Activated CD4-positive, alpha-beta T cell treated with anti-CD3 and anti-CD28 coated beads for 36 hours (primary cell): Measurements from ENCODE around the gene KMT2A. TPM values are rescaled to one million over a fixed set of nuclear protein-coding genes. Genes with fewer than 3 reads are reported as not detected.
"Not testable (repeated sequence)": the region's sequence is repeated elsewhere in the genome, so short reads cannot be mapped to it uniquely, and the experiment has no call there.

ENCODE experiments used
- ATAC-seq: fragments of 200-7000 bp; cut with Tn5 transposase; one replicate; pipeline ENCODE4 v1.10.0; 2021; ENCODE audit warnings: mild to moderate bottlenecking, moderate library complexity
- CTCF ChIA-PET: fragments of 350-600 bp; sonication (Branson Sonifier 250); formaldehyde crosslinking; loops from one replicate; lab custom pipeline; 2021; ENCODE audit warnings: antibody characterized with exemption; lab: Charles Lee
- POLR2A ChIA-PET: fragments of 350-600 bp; sonication (Branson Sonifier 250); formaldehyde crosslinking; loops from one replicate; lab custom pipeline; 2021; ENCODE audit warnings: antibody characterized with exemption, inconsistent platforms; lab: Charles Lee
- DNase-seq: peaks from one replicate; pipeline ENCODE4 v3.0.0-alpha.2; 2020
- H3K27ac Mint-ChIP-seq: one replicate; pipeline ENCODE4 v1.8.0; 2021; ENCODE audit warnings: mixed read lengths
- H3K27me3 Mint-ChIP-seq: one replicate; pipeline ENCODE4 v1.8.0; 2021; ENCODE audit warnings: mixed read lengths
- H3K36me3 Mint-ChIP-seq: one replicate; pipeline ENCODE4 v1.8.0; 2021; ENCODE audit warnings: low read depth, mixed read lengths
- H3K4me1 Mint-ChIP-seq: one replicate; pipeline ENCODE4 v1.8.0; 2021; ENCODE audit warnings: mixed read lengths
- H3K4me3 Mint-ChIP-seq: one replicate; pipeline ENCODE4 v1.8.0; 2021; ENCODE audit warnings: mild to moderate bottlenecking, moderate library complexity, mixed read lengths
- H3K9me3 Mint-ChIP-seq: one replicate; pipeline ENCODE4 v1.8.0; 2021; ENCODE audit warnings: low read depth, mixed read lengths
- intact Hi-C, 2 experiments: fragments of 100-400 bp; cut with DNase I in 1 of 2; cut with micrococcal nuclease in 1 of 2; formaldehyde crosslinking; loops; one replicate each; pipeline versions ENCODE4 v1.14.2 to v1.15.1; 2022 to 2024; cut with DNase I, micrococcal nuclease
- total RNA-seq, 2 experiments: library from RNA; stranded (reverse); gene quantifications; one replicate each; pipeline ENCODE4 v1.2.3, GENCODE V29; 2021

Gene KMT2A
- total RNA-seq = 10 to 100 TPM; 64.1 to 67.1 TPM

DNA sequence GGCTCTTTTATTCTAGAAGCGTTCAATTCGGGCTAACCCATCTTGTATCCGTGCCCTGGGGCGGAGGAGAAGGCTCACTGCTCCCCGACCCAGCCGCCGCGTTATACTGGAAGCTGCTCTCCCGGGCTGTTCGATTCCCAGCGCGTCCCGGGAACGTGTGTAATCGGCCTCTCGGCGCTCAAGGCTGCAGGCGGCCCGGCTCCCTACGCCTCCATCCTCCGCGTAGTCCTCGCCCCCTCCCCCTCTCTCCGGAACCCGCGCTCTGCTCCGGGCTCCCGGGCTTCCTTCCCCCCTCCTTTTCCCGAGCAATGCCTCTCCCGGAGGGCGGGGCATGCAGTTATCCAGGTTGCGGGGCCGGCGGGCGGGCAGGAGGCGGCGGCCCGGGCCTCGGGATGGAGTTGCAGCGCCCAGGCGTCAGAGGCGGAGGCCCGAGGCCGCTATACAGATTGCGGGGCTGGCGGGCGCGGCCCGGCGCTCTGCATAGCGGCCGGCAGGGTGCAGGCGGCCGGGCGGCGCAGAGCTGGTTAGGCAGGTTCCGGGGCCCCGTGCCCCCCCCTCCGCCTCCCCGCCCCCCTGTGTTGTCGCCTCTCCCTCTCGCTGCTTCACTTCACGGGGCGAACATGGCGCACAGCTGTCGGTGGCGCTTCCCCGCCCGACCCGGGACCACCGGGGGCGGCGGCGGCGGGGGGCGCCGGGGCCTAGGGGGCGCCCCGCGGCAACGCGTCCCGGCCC is at the start of gene KMT2A:
Gene KMT2A (plus strand): TSS at position 600 of the 732 bp plus-strand sequence. CDS start 21 bp downstream, at position 621.
- ChIA-PET POLR2A (interaction anchor here (0.5 to 2.6 kb wide), 13 partner anchors 8 to 1442 kb away, joined by 3 to 8 read pairs (median 4); partner anchors contain the start of genes ATP5MG, JAML and UBE4A), CTCF (interaction anchor here (0.6 to 1.7 kb wide), 8 partner anchors 8 to 174 kb away, joined by 3 to 13 read pairs (median 3); no protein-coding TSS in a partner anchor)
- Mint-ChIP-seq H3K4me3 (peak within 1 kb of the TSS; percentile 94), H3K27me3 (no peaks in the 10 kb centered on the region), H3K4me1 (peaks cover 37% of the 10 kb centered on the region), H3K9me3 (no peaks in the 10 kb centered on the region), H3K36me3 (peaks cover 19% of the 10 kb centered on the region), H3K27ac (peak within 1 kb of the TSS; percentile 94)
- DNase-seq = peak; percentile 96
- peak; percentile 41 for ATAC-seq
- intact Hi-C loops = loop anchor here (1.0 to 5.0 kb wide), 14 partner anchors 13 to 1204 kb away; partner anchors contain the start of genes ATP5MG (in 2 of the 2), BCL9L (in 2 of the 2), ARCN1 (in 1 of the 2) and CENATAC (in 1 of the 2)

- ATAC-seq = peak; percentile 10
- DNase-seq = no peak
- no peak overlapping the region for H3K4me3 Mint-ChIP-seq
- H3K9me3 Mint-ChIP-seq = no peaks in the 10 kb centered on the region
- peak overlapping the region; percentile 93 for H3K27ac Mint-ChIP-seq
- peaks cover 38% of the 10 kb centered on the region for H3K36me3 Mint-ChIP-seq
- ChIA-PET CTCF (interaction anchor here (0.7 to 1.6 kb wide), 3 partner anchors 93 to 175 kb away, joined by 3 to 5 read pairs (median 4); no protein-coding TSS in a partner anchor), POLR2A (interaction anchor here (0.6 to 0.7 kb wide), 2 partner anchors 42 to 153 kb away, joined by 3 to 6 read pairs; no protein-coding TSS in a partner anchor)
- H3K4me1 Mint-ChIP-seq = peaks cover 38% of the 10 kb centered on the region
- intact Hi-C loops = loop anchor here in 1 of 2 experiments (5.0 kb wide), 1 partner anchor 194 kb away; no protein-coding TSS in a partner anchor
- H3K27me3 Mint-ChIP-seq = no peaks in the 10 kb centered on the region
Observed at GRCh38 chr11:118396097-118396501, 40.2 kb upstream of the KMT2A start.

DNA sequence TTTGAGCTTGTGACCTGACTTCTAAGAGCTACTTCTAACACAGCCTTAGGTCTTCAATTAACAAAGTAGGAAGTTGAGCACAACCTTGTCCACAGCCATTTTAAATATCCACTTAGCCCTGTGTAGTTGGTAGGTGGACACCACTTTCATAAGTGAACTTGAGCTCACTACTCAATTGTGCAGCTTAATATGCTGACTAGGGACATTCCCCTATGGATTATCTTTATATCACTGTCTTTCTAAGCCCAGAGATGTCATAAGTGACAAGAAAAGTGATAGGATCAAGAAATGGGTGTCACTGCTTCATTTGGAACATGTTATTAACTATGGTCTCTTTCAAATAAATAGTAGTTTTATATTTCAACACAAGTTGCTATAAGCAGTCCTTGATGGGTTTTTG is 38.8 kb upstream of the KMT2A start:
- Mint-ChIP-seq H3K4me3 (no peak overlapping the region), H3K36me3 (peaks cover 40% of the 10 kb centered on the region), H3K27ac (peak overlapping the region; percentile 100), H3K27me3 (no peaks in the 10 kb centered on the region), H3K9me3 (no peaks in the 10 kb centered on the region), H3K4me1 (peaks cover 43% of the 10 kb centered on the region)
- ChIA-PET POLR2A (interaction anchor here (0.8 to 1.7 kb wide), 2 partner anchors 38 to 59 kb away, joined by 3 to 8 read pairs; partner anchors contain the start of gene KMT2A), CTCF (interaction anchor here (0.6 to 2.7 kb wide), 14 partner anchors 12 to 197 kb away, joined by 3 to 14 read pairs (median 4); partner anchors contain the start of gene UBE4A)
- no peak for ATAC-seq
- intact Hi-C loops = loop anchor here in 1 of 2 experiments (5.0 kb wide), 1 partner anchor 195 kb away; no protein-coding TSS in a partner anchor
- DNase-seq = no peak

- H3K4me1 Mint-ChIP-seq = peaks cover 51% of the 10 kb centered on the region
- peaks cover 33% of the 10 kb centered on the region for H3K36me3 Mint-ChIP-seq
Observed at GRCh38 chr11:118398791-118399559, 37.3 kb upstream of the KMT2A start.

DNA sequence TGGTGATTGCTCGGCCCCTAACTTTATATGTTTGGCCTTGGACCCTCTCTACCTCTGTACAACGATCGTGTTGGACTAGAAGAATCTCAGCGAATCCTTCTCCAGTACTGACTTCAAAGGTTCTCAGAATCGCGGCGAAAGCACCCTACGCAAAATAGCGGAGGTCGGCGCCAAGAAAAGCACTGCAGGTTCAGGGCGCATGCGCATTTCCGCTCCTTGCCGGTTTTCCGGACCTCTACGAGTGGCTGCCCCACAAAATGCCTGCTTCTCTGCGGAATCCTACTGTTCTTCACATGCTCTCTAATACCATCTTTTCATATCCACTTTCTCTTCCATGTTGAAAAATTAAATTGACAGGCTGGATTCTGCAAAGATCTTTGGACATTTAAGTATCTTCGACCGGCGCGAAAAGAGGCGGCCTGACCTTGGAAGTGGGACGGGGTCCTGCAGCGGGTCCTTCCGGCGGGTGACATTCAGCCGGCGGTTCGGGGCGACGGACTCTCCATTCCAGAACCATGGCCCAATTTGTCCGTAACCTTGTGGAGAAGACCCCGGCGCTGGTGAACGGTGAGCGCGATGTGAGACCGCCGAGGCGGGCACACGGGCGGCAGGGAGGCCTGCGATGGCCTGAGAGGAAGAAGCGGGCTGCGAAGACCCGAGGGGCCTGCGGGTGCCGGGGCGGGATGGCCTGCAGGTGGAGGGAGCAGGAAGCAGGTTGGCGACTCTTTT is 35.0 kb upstream of the KMT2A start, which contains the start of gene ATP5MG:
Gene ATP5MG (plus strand): TSS at position 456 of the 729 bp plus-strand sequence. CDS start 60 bp downstream, at position 516.
- Mint-ChIP-seq H3K27me3 (no peaks in the 10 kb centered on the region), H3K4me1 (peaks cover 64% of the 10 kb centered on the region), H3K27ac (peak within 1 kb of the TSS; percentile 100), H3K36me3 (peaks cover 37% of the 10 kb centered on the region), H3K4me3 (peak within 1 kb of the TSS; percentile 93), H3K9me3 (no peaks in the 10 kb centered on the region)
- ChIA-PET CTCF (interaction anchor here (0.6 to 1.5 kb wide), 13 partner anchors 29 to 252 kb away, joined by 3 to 6 read pairs (median 3); partner anchors contain the start of gene UBE4A), POLR2A (interaction anchor here (1.0 to 1.4 kb wide), 3 partner anchors 15 to 38 kb away, joined by 4 to 7 read pairs (median 6); partner anchors contain the start of gene KMT2A)
- ATAC-seq = peak; percentile 63
- intact Hi-C loops = loop anchor here (1.0 to 5.0 kb wide), 12 partner anchors 33 to 597 kb away; partner anchors contain the start of genes CD3D (in 2 of the 2), ARCN1 (in 1 of the 2), BCL9L (in 1 of the 2) and CENATAC (in 1 of the 2)
- DNase-seq = peak; percentile 96

More at GRCh38 chr11:118398791-118399559, 37.3 kb upstream of the KMT2A start:
- H3K9me3 Mint-ChIP-seq = no peaks in the 10 kb centered on the region
- H3K27ac Mint-ChIP-seq = peak overlapping the region; percentile 100
- ATAC-seq (peak; percentile 82), DNase-seq (peak; percentile 70)
- CTCF ChIA-PET = interaction anchor here (0.6 to 2.7 kb wide), 19 partner anchors 14 to 200 kb away, joined by 3 to 14 read pairs (median 4); partner anchors contain the start of gene UBE4A
- H3K4me3 Mint-ChIP-seq = peak overlapping the region; percentile 93
- intact Hi-C loops = loop anchor here (1.0 to 5.0 kb wide), 2 partner anchors 90 to 197 kb away; no protein-coding TSS in a partner anchor
- H3K27me3 Mint-ChIP-seq = no peaks in the 10 kb centered on the region
- POLR2A ChIA-PET = interaction anchor here (0.6 to 1.7 kb wide), 4 partner anchors 36 to 391 kb away, joined by 3 to 8 read pairs (median 4); partner anchors contain the start of gene KMT2A

DNA sequence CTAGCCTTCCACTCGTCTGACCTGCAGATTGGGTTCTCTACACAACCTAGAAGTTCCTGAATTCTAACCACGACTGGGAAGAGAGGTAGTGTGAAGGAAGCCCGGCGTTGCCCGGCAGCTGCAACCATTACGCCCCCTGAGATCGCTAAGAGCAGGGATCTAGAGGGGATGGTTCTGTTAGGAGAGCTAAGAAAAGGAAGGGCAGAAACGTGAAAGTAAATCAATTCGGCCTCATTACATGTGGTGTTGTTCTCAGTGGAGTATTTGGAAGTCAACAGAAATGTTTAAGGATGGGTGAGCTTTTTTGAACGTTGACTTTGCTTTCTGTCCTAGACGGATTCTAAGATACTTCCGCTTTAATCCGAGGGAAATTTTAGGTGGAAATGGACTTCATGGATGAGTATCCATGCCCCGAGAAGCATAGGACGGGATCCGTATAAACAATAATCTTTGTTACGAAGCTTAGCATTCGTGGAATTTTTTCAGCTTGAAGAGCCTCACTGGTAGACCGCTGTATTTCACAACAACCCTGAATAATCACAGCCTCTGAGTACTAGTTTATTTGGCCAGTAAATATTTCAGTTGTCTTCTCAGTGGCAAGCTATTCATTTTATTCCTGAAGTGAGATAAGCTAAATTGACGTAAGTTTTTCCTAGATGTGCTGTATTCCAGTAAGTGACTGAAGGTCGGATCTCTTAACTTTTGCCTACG is 34.3 kb upstream of the KMT2A start:
- intact Hi-C loops = loop anchor here (1.0 to 5.0 kb wide), 12 partner anchors 33 to 597 kb away; partner anchors contain the start of genes CD3D (in 2 of the 2), ARCN1 (in 1 of the 2), BCL9L (in 1 of the 2) and CENATAC (in 1 of the 2)
- peak overlapping the region; percentile 100 for H3K27ac Mint-ChIP-seq
- no peak for DNase-seq
- H3K4me1 Mint-ChIP-seq = peaks cover 69% of the 10 kb centered on the region
- no peak for ATAC-seq
- peaks cover 38% of the 10 kb centered on the region for H3K36me3 Mint-ChIP-seq
- no peaks in the 10 kb centered on the region for H3K27me3 Mint-ChIP-seq
- H3K9me3 Mint-ChIP-seq = no peaks in the 10 kb centered on the region
- ChIA-PET CTCF (interaction anchor here (0.7 to 1.5 kb wide), 13 partner anchors 17 to 251 kb away, joined by 3 to 6 read pairs (median 4); partner anchors contain the start of gene UBE4A), POLR2A (interaction anchor here (0.6 to 1.4 kb wide), 5 partner anchors 14 to 50 kb away, joined by 3 to 7 read pairs (median 4); partner anchors contain the start of genes KMT2A and UBE4A)
- H3K4me3 Mint-ChIP-seq = peak overlapping the region; percentile 93

- H3K27ac Mint-ChIP-seq = peak overlapping the region; percentile 100
- DNase-seq, ATAC-seq, H3K9me3 Mint-ChIP-seq, H3K27me3 Mint-ChIP-seq: not testable (repeated sequence)
- ChIA-PET CTCF (interaction anchor here (0.7 to 1.5 kb wide), 8 partner anchors 17 to 180 kb away, joined by 3 to 6 read pairs (median 4); no protein-coding TSS in a partner anchor), POLR2A (interaction anchor here (0.6 to 1.4 kb wide), 6 partner anchors 13 to 50 kb away, joined by 3 to 7 read pairs (median 4); partner anchors contain the start of genes KMT2A and UBE4A)
- H3K36me3 Mint-ChIP-seq = peaks cover 44% of the 10 kb centered on the region
- peaks cover 65% of the 10 kb centered on the region for H3K4me1 Mint-ChIP-seq
- peak overlapping the region; percentile 93 for H3K4me3 Mint-ChIP-seq
- intact Hi-C loops = loop anchor here (5.0 kb wide), 3 partner anchors 95 to 525 kb away; partner anchors contain the start of genes BCL9L (in 1 of the 2) and IFT46 (in 1 of the 2)
Observed at GRCh38 chr11:118402594-118402993, 33.7 kb upstream of the KMT2A start.

DNA sequence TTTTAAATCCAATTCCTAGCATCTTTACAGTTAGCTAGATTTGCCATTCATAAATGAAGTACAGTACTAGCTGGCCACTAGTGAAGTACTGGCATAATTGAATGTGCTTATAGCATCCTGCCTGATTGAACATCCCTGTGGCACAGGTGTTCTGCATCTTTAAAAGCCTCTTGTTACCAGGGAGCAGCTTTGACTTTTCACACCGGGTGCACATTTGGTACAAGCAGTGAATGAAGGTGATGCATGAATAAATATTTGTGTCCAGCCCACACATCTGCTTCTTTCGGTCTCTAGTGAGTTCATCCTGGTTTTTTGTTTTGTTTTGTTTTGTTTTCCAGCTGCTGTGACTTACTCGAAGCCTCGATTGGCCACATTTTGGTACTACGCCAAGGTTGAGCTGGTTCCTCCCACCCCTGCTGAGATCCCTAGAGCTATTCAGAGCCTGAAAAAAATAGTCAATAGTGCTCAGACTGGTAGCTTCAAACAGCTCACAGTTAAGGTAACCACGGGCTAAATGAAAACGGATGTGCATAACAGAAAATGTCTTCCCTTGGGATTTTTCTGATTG is 29.6 kb upstream of the KMT2A start:
- ChIA-PET CTCF (interaction anchor here (0.7 to 2.3 kb wide), 3 partner anchors 15 to 235 kb away, joined by 3 to 5 read pairs (median 5); no protein-coding TSS in a partner anchor), POLR2A (interaction anchor here (0.7 kb wide), 1 partner anchor 30 kb away, joined by 3 read pairs; the partner anchor contains the start of gene KMT2A)
- no peak for DNase-seq
- intact Hi-C loops = no loop called here
- H3K4me3 Mint-ChIP-seq = no peak overlapping the region
- peaks cover 44% of the 10 kb centered on the region for H3K4me1 Mint-ChIP-seq
- no peak for ATAC-seq
- peaks cover 50% of the 10 kb centered on the region for H3K36me3 Mint-ChIP-seq
- no peaks in the 10 kb centered on the region for H3K27me3 Mint-ChIP-seq
- H3K27ac Mint-ChIP-seq = peak overlapping the region; percentile 79
- no peaks in the 10 kb centered on the region for H3K9me3 Mint-ChIP-seq
